ENCODE measurements around the gene TSPAN18. TPM values are rescaled to one million over a fixed set of nuclear protein-coding genes. Genes with fewer than 3 reads are reported as not detected.

The TSPAN18 gene
- total and polyA plus RNA-seq, 10 of the 15 experiments (the other 5 are each of a cell fraction or from before 2014, with no cell fraction given) = 0.02 to 0.77 (median 0.13) TPM; not detected in 1

- H3K27ac ChIP-seq (ENCODE audit: control insufficient read depth, insufficient read depth) = no peak overlapping the region
- H3K9ac ChIP-seq (ENCODE audit: control insufficient read depth, insufficient read depth, low read length) = no peak overlapping the region
- ChIA-PET CTCF (no interaction called here), SMC1A (ENCODE audit: uncharacterized antibody, unreplicated experiment) (no interaction called here), RAD21 (ENCODE audit: unreplicated experiment) (no interaction called here), POLR2A (no interaction called here)
- TF ChIP-seq ZBTB11 (CRISPR knock-in tag; IDR thresholded peaks at IDR 0.05) (no peak), IRF4 (IDR thresholded peaks at IDR 0.05; ENCODE audit: low read depth, low read length) (no peak), ATF7 (IDR thresholded peaks at IDR 0.05; ENCODE audit: low read depth) (no peak), IKZF1 (conservative IDR thresholded peaks at IDR 0.05) (no peak), RAD21 (IDR thresholded peaks at IDR 0.05; ENCODE audit: insufficient read depth, low read depth, low read length) (no peak), MEF2B (IDR thresholded peaks at IDR 0.05; ENCODE audit: partially characterized antibody, poor library complexity, severe bottlenecking) (no peak), JUNB (IDR thresholded peaks at IDR 0.05) (peak; percentile 5), NFYB (IDR thresholded peaks at IDR 0.05; ENCODE audit: insufficient read depth, low read depth, low read length) (no peak)
- H3K9me3 ChIP-seq (replicated peaks; ENCODE audit: control insufficient read depth, insufficient read depth, low read length) = no peaks in the 10 kb centered on the region
- intact Hi-C loops (cut with micrococcal nuclease; ENCODE audit: unreplicated experiment) (no loop called here), in situ Hi-C loops (cut with MboI) (no loop called here)
- no TSS peak for BruUV-seq (replicated peaks)
- no peaks in the 10 kb centered on the region; a peak in 2 of 4 replicates for H3K27me3 ChIP-seq (replicated peaks in 1 of 2; ENCODE audit: control insufficient read depth in 2 of 2, insufficient read depth in 2 of 2, low read length in 1 of 2)
- H3K79me2 ChIP-seq (ENCODE audit: control insufficient read depth, insufficient read depth, low read length) = no peaks in the 10 kb centered on the region
- no peak for DNase-seq (ENCODE audit: low read depth, low spot score)
- H2AFZ ChIP-seq (ENCODE audit: control insufficient read depth, low read depth, low read length) = no peak overlapping the region
- H3K4me3 ChIP-seq = no peak overlapping the region
- no peaks in the 10 kb centered on the region for H3K4me1 ChIP-seq (ENCODE audit: control insufficient read depth, insufficient read depth, low read length)
- ATAC-seq = peak; percentile 80
- H4K20me1 ChIP-seq (ENCODE audit: control insufficient read depth, insufficient read depth) = no peaks in the 10 kb centered on the region; the same call in 1 of the 2 replicates
- FAIRE-seq = peak; percentile 13
- no peaks in the 10 kb centered on the region for H3K36me3 ChIP-seq (ENCODE audit: control insufficient read depth in 2 of 2, insufficient read depth in 2 of 2, low read length in 1 of 2)
- no peak overlapping the region for H3K4me2 ChIP-seq (ENCODE audit: control insufficient read depth, insufficient read depth)
Measured at GRCh38 chr11:44855493-44855849, 128.7 kb downstream of the TSPAN18 start.
